Fibroblast of skin of left quadriceps (primary cell): ENCODE measurements around the gene AKR7A2.

Source experiments
- DNase-seq, 2 experiments: peaks; one replicate each; pipeline ENCODE4 v3.0.0-alpha.2; 2013; ENCODE audit warnings: low read depth in 2 of 2

Gene AKR7A2

GRCh38 chr1:19311931-19312781 lies at the start of gene AKR7A2, which contains the start of gene SLC66A1:
Gene AKR7A2 (minus strand): TSS chr1:19312144. CDS start chr1:19312124, 20 bp downstream.
Gene SLC66A1 (plus strand): TSS chr1:19312326. CDS start chr1:19317678, 5,352 bp downstream.
- peak; percentile 78 to 80 for DNase-seq

DNA sequence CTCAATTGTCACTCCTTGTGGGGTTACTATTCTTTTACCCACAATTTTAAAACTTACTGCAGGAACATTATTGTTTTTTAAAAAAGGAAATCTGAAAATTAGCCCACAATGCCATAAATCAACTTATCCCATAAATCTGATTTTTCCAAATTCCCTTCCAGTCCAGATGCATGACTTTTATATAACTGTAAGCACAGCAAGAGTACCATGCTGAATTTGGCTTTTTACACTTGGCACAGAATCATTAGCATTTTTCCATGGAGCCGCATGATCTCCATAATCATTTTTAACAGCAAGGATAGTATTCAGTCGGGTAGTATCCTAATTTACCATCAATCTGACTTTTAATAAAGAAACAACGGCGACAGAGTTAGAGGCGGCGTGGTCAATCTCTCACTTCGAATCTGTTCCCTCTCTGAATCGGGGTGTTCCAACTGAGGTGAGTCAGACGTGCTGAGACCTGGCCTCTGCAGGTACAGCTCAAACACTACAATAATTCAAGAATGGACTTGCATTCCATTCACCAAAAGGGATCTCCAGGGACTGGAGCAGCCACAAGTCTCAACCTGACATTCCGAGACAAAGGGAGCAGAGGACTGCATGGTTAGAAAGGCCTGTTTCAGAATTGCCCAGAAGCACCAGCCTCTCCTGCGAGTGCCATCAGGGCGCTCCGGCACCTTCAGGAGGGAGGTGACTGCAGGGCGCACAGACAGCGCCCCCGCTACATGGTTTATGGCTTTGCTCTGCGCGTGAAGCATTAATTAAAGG lies 49.1 kb upstream of the AKR7A2 start:
- no peak for DNase-seq

DNA sequence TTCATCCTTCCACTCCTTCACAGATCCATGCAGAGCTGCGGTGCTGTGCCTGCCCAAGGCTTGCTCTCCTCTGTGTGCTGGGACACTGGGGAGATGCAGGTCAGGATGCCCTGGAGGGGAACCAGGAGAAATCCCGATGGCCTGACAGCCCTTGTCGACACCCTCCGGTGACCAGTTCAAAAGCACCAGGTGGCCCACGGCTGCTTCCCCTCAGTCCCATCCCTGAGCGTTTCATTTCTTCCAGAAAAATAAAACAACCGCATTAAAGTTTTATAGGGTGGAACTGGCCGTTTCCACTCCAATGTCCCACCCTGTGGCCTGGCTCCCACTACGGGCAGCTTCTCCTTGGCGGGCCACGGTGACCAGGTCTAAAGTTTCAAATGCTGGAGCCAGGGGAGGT lies 48.5 kb upstream of the AKR7A2 start:
- no peak for DNase-seq

DNA sequence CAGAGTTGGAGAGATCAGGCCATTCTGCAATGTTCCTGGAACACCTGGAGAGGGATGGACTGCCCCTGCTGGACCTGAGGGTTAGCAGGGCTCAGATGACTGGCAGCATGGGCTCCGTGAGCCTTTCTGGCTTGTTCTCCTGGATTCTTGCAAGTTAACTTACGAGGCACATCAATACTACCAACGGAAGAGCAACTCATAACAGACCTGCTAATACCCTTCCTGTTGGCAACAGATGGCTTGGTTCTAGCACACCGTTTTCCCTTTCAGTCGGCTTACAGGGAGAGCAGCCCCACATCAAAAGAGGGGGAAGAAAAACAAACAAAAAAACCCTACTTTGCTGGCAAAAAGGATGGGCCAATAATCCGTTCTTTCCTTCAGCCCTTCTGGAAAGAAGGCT lies 48.1 kb upstream of the AKR7A2 start:
- DNase-seq: no peak

- no peak for DNase-seq
Measured at GRCh38 chr1:19359357-19359756, 47.4 kb upstream of the AKR7A2 start.

DNA sequence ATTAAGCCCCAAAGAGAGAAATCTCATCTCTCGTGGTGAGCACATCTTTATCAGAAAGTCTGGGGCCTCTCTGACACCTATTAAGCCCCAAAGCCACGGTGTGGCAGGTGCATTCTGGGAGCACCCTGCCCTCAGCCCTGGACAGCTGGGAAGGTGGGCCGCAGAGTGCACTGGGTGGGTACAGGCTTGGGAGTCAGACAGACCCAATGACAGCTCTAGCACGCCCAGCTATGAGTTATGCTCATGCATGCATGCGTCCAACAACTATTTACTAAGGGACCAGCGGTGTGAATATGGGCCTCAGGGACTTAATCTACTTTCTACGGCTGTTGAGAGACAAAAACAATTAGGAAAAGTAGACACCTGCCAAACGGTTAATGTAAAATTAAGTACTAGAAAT lies 46.8 kb upstream of the AKR7A2 start:
- no peak for DNase-seq

DNA sequence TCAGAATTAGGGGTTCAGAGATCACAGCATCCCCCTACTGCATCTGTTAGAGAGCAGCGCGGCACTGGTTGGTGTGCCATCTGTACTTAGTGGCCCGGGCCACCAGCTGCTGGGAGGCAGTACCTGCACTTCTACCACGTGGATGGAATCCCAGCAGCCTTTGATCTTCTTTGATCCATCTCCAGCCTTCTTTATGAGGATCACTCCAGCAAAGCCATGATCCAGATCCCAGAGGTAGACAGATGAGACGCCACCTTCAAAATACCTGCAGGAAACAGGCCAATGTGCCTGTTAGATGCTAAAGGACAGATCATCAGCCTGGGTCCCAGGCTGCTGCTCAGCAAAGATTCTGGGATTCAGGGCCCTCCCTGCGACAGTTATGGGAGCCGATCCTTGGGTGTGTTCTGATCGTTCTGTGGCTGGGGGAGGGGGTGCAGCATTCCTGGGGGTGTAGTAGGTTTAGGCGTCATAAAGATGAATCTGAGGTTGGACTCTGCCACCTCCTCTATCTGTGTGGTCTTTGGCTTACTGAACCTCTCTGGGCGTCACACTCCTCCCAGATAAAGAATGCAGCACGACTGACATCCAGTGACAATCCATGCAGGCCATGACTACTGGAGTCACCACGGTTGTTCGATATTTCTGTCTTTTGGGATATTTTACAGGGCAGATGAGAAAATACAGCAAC lies 45.5 kb upstream of the AKR7A2 start:
- no peak for DNase-seq

DNA sequence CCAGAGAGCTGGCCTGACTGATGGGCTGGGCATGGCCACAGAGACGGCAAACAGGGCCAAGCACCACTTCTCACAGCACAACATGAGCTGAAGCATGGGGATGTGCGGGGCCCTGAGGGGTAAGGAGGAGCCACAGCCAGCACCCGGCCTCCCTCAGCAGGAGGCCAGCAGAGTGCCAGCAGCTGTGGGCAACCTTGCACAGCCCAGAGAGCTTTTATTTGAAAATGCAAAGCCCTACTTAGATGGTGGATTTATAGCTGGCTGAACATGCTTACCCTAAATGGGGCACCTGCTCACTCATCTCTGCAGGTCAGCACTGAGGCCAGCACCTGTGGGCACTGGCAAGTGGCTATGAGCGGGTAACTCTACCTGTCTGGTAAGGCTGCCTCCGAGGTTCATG lies 44.3 kb upstream of the AKR7A2 start:
- no peak for DNase-seq

- no peak for DNase-seq
Measured at GRCh38 chr1:19354531-19354981, 42.6 kb upstream of the AKR7A2 start.

DNA sequence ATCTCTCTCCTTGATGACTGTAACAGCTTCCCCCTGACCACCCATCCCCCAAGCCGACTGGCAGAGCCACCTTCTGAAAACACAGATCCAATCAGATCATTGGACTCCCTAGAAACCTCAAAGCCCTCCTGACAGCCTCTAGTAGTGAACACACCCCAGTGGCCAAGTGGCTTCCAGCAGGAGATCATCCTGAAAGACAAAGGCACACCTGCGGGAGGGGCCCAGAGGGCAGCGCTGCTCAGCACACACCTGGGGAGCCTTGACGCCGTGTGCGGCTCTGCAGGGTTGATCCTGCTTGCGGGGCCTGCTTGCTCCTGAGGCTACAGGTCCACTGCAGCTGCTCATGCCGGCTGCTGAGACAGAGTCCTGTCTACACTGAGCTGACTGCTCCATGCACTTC lies 41.7 kb upstream of the AKR7A2 start:
- no peak for DNase-seq

- DNase-seq: no peak
Measured at GRCh38 chr1:19352839-19353238, 40.9 kb upstream of the AKR7A2 start.

- DNase-seq: no peak
Measured at GRCh38 chr1:19351873-19352272, 39.9 kb upstream of the AKR7A2 start.

GRCh38 chr1:19350566-19350965 lies 38.6 kb upstream of the AKR7A2 start:
- DNase-seq: no peak

DNA sequence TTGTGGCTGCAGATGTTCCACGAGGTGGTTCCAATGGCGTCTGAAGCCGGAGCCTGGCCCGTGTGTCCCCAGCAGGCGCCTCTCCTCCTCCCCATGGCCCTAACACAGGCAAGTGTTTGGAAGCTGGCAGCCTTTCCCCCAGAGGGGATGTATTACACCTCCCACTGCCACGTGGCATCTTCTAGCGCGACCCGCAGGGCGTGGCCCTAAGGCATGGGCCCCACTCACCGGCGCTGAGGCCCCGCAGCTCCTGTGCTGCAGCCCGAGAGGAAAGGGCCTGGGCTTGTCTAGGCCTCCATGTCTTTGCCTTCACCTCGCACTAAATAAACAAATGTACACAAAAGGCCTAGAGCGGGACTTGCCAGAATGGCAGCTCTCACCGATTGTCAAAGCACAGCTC lies 38.1 kb upstream of the AKR7A2 start:
- no peak for DNase-seq

DNA sequence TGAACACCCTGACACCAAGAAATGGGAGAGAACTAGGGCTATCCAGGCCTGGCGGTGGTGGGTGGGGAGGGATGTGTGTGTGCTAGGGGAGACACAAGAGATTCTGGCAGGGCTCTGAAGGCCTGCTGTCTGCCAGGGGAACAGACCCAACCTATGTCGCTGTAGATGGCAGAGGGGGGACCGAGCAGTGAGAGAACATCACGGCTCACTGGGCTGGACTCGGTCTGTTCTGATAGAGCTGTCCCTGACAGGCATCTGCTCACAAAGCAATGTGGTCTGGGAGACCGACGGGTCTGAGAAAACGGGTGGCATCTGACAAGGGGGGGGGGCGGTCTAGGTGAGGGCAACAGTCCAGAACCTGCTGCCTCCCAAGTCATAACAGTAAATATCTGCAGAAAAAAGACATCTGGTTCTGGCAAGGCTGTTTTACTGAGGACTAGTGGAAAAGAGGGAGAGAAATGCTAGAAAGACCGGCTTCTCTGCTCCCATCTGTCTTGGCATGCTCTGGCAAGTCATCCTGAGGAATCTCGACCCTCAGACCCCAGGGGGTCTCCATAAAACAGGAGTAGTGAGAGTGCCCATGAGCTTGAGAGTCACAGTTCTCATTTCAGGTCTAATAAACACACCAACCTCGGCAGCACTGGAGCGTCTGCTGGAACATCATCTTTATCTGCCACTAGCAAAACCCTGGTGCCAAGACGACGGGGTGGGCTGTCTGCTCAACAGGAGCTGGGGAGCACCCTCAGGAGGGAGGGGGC lies 36.7 kb upstream of the AKR7A2 start:
- DNase-seq: no peak

DNA sequence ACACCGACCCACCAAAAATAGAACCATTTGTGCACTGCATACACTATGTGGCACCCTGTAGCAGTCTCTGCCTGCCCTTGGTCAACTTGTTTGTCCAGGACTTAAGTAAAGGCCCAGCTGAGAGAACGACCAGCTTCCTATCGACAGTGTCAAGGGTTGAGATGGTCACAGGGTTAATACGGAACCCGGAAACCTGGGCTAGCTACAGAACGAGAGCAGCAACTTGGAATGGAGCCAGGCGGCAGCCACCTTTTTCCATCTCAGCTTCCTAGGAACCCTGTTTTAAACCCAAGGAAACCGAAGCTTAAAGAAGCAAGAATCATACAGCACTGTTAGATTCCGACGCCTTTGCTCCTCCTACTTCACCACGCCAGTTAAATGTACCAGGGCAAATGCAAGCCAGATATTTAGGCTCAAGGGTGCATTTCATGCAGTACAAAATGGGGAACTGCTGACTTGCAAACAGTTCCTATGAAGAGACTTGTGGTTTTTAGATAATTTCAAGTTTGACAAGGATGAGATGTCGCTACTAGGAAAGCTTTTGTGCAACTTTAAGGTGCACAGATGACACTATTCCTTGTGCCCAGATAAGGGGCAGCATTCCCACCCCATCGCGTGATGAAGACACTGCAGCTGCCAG lies 35.7 kb upstream of the AKR7A2 start:
- DNase-seq: no peak

GRCh38 chr1:19346026-19346425 lies 34.1 kb upstream of the AKR7A2 start:
- DNase-seq: no peak

DNA sequence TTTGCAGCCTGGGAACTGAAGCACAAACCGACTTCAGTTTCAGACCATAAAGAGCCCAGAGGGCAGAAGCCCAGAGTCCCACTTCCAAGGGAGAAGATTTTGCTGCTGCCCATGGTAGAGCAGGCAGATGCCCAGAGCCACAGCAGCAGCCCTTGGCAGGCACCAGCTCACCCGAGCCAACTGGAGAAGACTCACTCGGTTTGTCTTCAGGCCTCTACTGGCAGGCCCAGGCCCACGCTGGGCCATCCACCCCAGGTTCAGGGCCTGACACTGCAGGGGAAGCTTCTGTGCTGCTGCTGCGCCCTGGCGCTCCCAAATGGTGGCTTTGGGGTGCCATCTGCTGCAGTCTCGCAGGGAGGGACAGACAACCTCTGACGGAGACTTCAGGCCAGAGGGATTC lies 33.4 kb upstream of the AKR7A2 start:
- no peak for DNase-seq

DNA sequence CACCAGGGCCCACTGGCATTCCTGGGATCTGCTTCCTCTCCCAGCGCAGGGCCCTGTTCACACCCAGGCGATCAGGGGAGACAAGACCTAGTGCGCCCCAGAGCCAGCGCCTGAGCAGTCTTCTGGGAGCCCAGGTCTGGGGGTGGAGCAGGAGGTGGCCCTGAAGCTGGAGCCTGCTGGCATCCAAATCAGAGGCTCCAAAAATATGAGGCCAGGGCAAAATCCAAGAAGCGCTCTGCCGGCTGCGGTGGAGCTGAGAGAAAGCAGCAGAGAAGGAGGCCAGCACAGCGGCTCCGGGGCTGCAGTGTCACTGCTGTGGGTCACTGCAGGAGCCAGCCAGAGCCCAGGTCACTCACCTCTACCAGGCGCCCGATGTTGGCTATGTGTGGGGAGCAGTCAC lies 32.9 kb upstream of the AKR7A2 start:
- DNase-seq: no peak

GRCh38 chr1:19344372-19344810 lies 32.4 kb upstream of the AKR7A2 start:
- DNase-seq: no peak
